Urinary bladder (tissue), 4 donors: ENCODE results near the gene ICA1. TPM values are rescaled to one million over a fixed set of nuclear protein-coding genes. Genes with fewer than 3 reads are reported as not detected.

Source experiments
- DNase-seq: peaks from one replicate; pipeline ENCODE4 v3.0.0-alpha.2; 2015; ENCODE audit errors: extremely low spot score
- H3K27ac ChIP-seq: one replicate; pipeline ENCODE4 v1.5.1; 2013; ENCODE audit warnings: low read depth, mild to moderate bottlenecking, moderate library complexity
- H3K36me3 ChIP-seq: one replicate; pipeline ENCODE4 v1.6.1; 2013; ENCODE audit warnings: mild to moderate bottlenecking, moderate library complexity; ENCODE audit not compliant: insufficient read depth
- H3K4me1 ChIP-seq: one replicate; pipeline ENCODE4 v1.6.1; 2013; ENCODE audit warnings: mild to moderate bottlenecking, moderate library complexity; ENCODE audit not compliant: insufficient read depth
- H3K4me3 ChIP-seq: one replicate; pipeline ENCODE4 v1.5.1; 2013; ENCODE audit warnings: low read depth, low read length
- WGBS: extraction: QIAGEN DNeasy Blood & Tissue Kit; methylation state at CpG from one replicate; pipeline ENCODE4 v1.1.7; 2013; 5-methylcytosine and 5-hydroxymethylcytosine counted together
- polyA plus RNA-seq: library from polyadenylated mRNA; stranded (reverse); fragments of 200-250 nt; gene quantifications from one replicate; pipeline ENCODE4 v1.2.3, GENCODE V29; 2013
- total RNA-seq: library from RNA; depleted of rRNA; stranded (reverse); fragments of >200 nt; gene quantifications from one replicate; pipeline ENCODE4 v1.2.3, GENCODE V29; 2014
- donor health status: healthy with polysubstance abuse.
- donor health status: healthy.

Gene ICA1
- total and polyA plus RNA-seq, 2 donors: 8.3 to 32.8 TPM

GRCh38 chr7:8146788-8147413 lies 115.1 kb downstream of the ICA1 start:
- Histone ChIP-seq H3K27ac (no peak overlapping the region), H3K4me1 (no peaks in the 10 kb centered on the region), H3K4me3 (no peak overlapping the region), H3K36me3 (no peaks in the 10 kb centered on the region)
- WGBS: 52% methylated on average over 8 of the region's 8 CpGs
- DNase-seq: no peak

GRCh38 chr7:8146106-8146787 lies 115.7 kb downstream of the ICA1 start:
- Histone ChIP-seq H3K36me3 (no peaks in the 10 kb centered on the region), H3K27ac (no peak overlapping the region), H3K4me3 (no peak overlapping the region), H3K4me1 (no peaks in the 10 kb centered on the region)
- WGBS: 74% methylated on average over 12 of the region's 12 CpGs
- DNase-seq: no peak

DNA sequence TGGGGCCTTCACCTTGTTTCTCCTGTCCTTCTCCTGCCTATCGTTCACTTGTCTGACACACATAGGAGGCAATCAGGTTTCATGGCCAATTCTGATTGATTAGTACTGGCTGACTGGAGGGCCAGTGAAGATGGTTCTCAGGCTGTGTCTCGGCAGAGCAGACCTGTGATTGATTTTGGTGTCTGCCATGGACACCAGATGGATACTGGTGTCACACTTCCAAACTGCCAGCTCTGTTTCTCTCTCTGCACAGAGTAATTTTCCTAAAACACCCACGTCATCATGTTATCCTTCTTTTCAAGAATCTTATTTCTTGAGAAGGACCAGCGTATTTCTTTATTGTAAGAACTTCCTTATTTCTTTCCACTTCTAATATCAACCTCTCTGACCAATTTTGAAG lies 117.1 kb downstream of the ICA1 start:
- H3K4me3 ChIP-seq: no peak overlapping the region
- no peak overlapping the region for H3K27ac ChIP-seq
- DNase-seq: no peak
- 85% methylated on average over 4 of the region's 4 CpGs for WGBS
- H3K4me1 ChIP-seq: no peaks in the 10 kb centered on the region
- H3K36me3 ChIP-seq: no peaks in the 10 kb centered on the region

DNA sequence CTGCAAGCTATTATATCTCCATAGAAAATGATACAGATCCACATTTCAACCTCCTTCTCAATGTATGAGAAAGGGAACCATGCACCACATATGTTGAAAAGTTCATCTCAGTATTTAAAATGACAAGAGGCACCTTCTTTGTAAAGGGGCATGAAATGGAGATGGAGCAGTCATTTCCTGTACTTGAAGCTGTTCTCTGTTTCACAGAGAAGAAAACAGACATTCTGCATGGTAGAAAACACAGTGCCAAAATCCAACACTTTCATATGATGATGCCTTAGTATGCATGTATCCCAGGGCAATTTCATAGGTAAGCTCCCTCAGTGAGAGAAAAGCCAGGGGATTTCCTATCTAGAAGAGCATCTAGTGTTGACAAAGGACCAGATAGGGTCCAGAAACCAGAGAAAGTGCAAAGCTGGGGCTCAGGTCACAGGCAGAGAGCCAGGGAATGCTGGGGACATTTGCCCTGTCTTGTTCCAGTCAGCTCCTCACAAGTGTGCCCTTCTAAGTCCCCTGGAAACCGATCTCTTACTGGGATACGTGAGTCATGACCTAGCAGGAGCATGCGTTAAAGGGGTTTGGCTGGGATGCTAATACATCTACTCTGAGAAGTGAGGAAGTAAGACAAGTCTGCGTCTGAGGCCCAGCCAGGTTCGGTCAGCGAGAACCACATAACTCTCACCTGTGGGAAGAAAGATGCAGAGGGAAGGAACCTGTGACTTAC lies 118.7 kb downstream of the ICA1 start:
- 73% methylated on average over 6 of the region's 6 CpGs for WGBS
- Histone ChIP-seq H3K4me1 (no peaks in the 10 kb centered on the region), H3K36me3 (no peaks in the 10 kb centered on the region), H3K4me3 (no peak overlapping the region), H3K27ac (no peak overlapping the region)
- DNase-seq: no peak

DNA sequence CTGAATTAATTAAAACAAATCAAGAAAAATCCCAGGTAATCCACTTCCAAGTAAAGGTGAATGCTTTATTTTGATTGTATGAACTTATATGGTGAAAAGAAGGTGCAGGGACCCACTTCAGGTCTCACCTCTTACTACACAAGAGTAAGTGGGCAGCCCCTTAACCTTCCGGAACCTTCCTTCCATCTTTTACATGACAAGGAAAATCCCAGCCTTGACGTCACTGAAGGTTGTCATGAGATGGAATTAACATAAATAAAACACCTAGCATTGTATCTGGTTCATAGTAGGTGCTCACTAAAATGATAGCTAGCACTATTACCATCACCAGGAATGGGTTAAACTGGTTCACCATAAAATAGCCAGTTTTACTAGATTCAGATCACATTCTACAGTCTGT lies 119.5 kb downstream of the ICA1 start:
- Histone ChIP-seq H3K27ac (no peak overlapping the region), H3K4me1 (no peaks in the 10 kb centered on the region), H3K4me3 (no peak overlapping the region), H3K36me3 (no peaks in the 10 kb centered on the region)
- DNase-seq: no peak
- 91% methylated on average over 2 of the region's 2 CpGs for WGBS

- WGBS: 91% methylated on average over 4 of the region's 4 CpGs
- no peaks in the 10 kb centered on the region for H3K4me1 ChIP-seq
- no peak for DNase-seq
- no peak overlapping the region for H3K27ac ChIP-seq
- no peak overlapping the region for H3K4me3 ChIP-seq
- no peaks in the 10 kb centered on the region for H3K36me3 ChIP-seq
Observed at GRCh38 chr7:8141070-8141469, 120.9 kb downstream of the ICA1 start.

DNA sequence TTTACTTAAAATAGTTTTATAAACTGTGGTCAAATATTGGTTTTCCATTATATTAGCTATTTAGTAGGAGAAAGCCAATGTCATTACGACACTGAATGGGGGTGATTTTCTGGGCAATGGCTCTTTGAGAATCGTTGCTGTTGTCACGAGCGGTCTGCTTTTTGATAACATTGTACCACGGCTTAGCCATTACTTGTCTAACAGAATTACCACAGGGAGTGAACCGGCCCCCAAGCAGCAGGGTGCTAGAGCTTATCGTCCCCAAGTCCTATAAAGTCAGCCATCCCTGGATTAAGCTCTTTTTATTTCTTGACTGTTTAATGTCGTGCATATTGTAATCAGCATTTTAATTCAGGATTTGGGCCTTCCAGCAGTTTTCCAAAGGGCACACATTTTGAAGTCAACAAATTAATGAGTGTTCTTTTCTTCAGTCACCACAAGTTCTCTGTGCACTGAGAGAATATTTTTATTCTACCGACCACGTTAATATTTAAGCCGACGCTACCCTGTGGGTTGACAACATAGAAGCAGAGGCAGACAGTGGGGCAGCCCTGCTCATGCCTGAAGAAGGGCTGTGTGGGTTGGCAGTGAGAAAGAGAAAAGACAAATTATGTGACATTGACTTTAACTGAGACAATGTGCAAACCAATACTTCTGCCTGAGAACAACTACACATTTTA lies 125.8 kb downstream of the ICA1 start:
- H3K4me3 ChIP-seq: no peak overlapping the region
- no peaks in the 10 kb centered on the region for H3K36me3 ChIP-seq
- H3K27ac ChIP-seq: no peak overlapping the region
- DNase-seq: no peak
- H3K4me1 ChIP-seq: no peaks in the 10 kb centered on the region
- 84% methylated on average over 12 of the region's 12 CpGs for WGBS

GRCh38 chr7:8135417-8135816 lies 126.5 kb downstream of the ICA1 start:
- no peak overlapping the region for H3K4me3 ChIP-seq
- no peaks in the 10 kb centered on the region for H3K4me1 ChIP-seq
- no peak for DNase-seq
- H3K27ac ChIP-seq: no peak overlapping the region
- WGBS: 91% methylated on average over 3 of the region's 3 CpGs
- H3K36me3 ChIP-seq: no peaks in the 10 kb centered on the region

DNA sequence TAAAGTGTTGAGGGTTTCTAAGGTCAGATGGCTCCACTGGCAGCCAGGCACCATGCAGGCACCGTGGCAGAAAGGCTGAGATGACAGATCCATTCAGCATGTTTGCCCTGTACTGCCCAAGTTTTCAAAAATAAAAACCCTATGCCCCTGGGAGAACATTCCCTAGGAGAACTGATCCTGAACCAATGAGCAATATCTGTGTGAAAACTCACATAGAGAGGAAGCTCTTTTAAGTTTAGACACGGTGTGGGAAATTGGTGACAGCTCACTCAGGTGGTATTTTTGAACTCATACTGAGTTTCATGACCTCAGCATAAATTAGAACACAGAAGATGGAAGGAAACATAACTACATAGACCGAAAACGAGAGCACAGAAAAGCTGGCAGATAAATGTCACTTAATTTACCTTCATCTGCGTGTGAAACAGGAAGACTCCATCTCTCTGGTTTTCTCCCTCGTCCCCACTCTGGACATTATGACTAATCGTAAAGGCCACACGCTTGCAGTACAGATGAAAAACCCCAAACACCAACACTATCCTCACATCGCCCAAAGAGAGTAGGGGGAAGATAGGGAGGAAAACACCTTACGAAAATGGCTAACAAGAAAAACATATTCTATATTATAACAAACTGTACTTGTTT lies 127.8 kb downstream of the ICA1 start:
- Histone ChIP-seq H3K36me3 (no peaks in the 10 kb centered on the region), H3K27ac (no peak overlapping the region), H3K4me3 (no peak overlapping the region), H3K4me1 (no peaks in the 10 kb centered on the region)
- 77% methylated on average over 10 of the region's 10 CpGs for WGBS
- DNase-seq: no peak

DNA sequence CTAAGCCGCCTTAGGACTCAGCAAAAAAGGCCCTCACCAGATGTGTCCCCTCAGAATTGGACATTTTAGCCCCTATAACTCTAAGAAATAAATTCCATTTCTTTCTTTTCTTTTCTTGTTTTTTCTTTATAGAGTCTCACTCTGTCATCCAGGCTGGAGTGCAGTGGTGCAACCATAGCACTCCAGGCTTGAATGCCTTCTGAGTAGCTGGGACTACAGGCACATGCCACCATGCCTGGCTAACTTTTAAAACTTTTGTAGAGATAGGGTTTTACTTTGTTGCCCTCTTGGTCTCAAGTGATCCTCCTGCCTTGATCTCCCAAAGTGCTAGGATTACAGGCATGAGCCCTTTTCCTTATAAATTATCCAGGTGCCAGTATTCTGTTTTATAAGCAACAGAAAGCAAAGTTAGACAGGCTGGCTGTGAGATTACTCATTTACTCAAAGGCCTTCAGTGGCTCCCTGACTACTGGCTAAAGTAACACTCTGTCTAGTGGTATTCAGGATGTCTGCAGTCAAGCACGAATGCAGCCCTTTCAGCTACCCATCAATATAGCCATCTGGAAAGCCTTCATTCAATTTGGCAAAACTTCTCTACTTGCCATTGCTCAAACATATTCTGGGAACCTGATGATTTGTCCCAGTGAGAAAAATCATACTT lies 128.6 kb downstream of the ICA1 start:
- Histone ChIP-seq H3K36me3 (no peaks in the 10 kb centered on the region), H3K4me3 (no peak overlapping the region), H3K27ac (no peak overlapping the region), H3K4me1 (no peaks in the 10 kb centered on the region)
- no peak for DNase-seq
- 82% methylated on average over 2 of the region's 2 CpGs for WGBS

DNA sequence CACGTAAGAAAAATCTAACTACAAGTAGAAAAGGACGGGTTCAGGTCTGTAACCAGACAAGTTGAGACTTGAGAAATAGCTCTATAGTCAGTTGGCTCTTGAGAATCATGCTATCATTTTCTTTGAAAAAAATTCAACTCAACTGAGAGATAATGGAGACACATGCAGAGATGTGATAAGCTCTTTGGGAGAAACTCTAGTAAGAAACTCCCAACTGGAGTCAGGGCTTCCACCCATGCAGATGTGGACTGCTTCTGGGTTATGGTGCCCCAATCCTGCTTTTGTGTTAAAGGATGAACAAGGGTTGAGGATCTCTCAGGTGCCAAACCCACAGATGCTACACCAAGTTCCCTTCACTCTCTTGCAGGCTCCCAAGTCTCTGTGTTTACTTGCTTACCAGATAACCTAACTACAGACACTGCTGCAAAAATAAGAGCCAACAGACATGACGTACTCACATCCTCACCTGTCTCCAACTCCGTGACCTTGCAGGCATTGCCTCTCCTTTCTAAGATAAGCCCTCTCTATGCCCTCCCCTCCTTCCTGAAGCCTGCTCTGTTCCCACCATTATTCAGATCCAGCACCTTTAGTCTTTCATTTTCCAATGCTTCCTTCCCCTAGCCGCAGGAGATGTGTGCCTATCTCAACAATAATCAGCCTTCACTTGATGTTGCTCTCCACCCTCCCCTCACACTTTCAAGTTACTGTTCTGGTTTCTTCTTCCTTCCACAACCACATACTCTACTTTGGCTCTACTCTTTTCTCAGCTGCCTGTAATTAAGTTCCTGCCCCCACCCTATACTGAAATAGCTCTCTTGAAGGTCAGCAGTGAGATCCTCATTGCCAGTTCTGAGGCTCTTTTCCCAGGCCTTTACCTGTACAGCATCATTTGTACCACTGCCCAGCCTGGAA lies 130.0 kb downstream of the ICA1 start:
- no peaks in the 10 kb centered on the region for H3K4me1 ChIP-seq
- no peak overlapping the region for H3K27ac ChIP-seq
- H3K36me3 ChIP-seq: no peaks in the 10 kb centered on the region
- 82% methylated on average over 5 of the region's 5 CpGs for WGBS
- no peak for DNase-seq
- no peak overlapping the region for H3K4me3 ChIP-seq

GRCh38 chr7:8130663-8131062 lies 131.3 kb downstream of the ICA1 start:
- no peak overlapping the region for H3K27ac ChIP-seq

More at GRCh38 chr7:8130663-8131062, 131.3 kb downstream of the ICA1 start:
- H3K36me3 ChIP-seq: no peaks in the 10 kb centered on the region
- no peak for DNase-seq
- no peaks in the 10 kb centered on the region for H3K4me1 ChIP-seq
- 94% methylated on average over 1 of the region's 1 CpG for WGBS
- H3K4me3 ChIP-seq: no peak overlapping the region
